ENCODE measurements around the gene RHBDD2.
"Not testable (repeated sequence)": the region's sequence is repeated elsewhere in the genome, so short reads cannot be mapped to it uniquely, and the experiment has no call there.

The RHBDD2 gene

DNA sequence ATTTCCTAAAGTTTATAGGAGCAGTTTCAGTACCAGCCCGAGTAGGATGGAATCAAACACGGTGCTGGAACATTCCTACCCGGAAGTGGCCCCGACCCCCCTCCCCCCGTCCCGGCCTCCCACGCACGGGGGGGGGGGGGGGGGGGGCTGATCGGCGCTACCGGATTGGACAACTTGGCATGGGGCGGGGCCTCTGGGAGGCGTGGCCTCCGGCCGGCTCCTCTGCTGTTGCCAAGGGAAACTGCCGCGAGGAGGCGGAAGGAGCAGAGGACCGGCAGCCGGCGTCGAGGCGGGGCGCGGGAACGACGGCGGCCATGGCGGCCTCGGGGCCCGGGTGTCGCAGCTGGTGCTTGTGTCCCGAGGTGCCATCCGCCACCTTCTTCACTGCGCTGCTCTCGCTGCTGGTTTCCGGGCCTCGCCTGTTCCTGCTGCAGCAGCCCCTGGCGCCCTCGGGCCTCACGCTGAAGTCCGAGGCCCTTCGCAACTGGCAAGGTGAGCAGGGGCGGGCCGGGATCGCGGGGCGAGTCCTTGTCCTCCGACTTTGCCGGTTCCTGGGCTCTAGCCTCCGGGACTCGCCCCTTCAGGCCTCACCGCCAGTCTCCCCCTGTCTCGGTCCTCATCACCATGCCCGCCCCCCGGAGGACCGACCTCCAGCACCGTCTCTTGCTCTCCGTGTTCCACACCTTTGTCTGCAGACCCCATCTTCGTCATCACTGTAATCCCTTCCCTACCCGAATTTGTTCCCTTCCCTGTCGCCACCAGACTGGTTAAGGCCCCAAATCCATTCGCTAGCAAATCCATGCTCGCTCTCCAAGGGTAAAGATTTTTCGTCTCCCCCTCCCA lies at the start of gene RHBDD2:
TSS of gene RHBDD2 (plus strand) at position 266 of the 843 bp plus-strand sequence. CDS start at position 315, 49 bp downstream.
- peak; percentile 98 for DNase-seq

DNA sequence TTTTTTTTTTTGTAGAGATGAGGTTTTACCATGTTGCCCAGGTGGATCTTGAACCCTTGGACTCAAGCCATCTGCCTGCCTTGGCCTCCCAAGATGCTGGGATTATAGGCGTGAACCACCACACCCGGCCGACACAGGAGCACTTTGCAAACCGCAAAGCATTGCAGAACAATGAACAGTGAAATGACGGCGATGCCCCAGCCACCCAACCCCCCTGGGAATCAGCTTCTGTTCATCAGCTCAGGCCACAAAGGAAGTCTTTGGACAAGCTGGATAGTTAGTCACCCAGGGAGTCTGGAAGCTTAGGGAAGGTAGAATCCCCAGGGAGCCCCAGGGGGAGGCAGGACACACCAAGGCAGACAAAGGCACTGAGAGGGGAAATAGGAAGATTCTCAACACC lies 49.2 kb upstream of the RHBDD2 start:
- DNase-seq, result not testable (repeated sequence)

DNA sequence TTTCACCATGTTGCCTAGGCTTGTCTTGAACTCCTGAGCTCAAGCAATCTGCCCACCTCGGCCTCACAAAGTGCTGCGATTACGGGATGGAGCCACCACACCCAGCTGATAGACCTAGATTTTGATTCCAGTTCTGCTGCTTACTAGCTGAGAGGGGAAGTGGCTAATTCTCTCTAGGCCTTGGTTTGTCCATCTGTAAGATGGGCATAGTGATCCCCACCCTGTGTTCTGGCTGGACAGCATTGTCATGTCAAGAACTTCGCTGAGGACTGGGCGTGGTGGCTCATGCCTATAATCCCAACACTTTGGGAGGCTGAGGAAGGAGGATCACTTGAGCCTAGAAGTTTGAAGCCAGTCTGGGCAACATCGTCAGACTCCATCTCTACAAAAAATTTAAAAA lies 47.9 kb upstream of the RHBDD2 start:
- no peak for DNase-seq

DNA sequence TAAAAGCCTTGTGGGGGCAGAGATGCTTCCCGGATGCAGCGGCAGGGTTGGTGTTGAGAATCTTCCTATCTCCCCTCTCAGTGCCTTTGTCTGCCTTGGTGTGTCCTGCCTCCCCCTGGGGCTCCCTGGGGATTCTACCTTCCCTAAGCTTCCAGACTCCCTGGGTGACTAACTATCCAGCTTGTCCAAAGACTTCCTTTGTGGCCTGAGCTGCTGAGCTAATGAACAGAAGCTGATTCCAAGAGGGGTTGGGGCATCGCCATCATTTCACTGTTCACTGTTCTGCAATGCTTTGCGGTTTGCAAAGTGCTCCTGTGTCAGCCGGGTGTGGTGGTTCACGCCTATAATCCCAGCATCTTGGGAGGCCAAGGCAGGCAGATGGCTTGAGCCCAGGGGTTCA lies 45.2 kb upstream of the RHBDD2 start:
- DNase-seq, result not testable (repeated sequence)

DNA sequence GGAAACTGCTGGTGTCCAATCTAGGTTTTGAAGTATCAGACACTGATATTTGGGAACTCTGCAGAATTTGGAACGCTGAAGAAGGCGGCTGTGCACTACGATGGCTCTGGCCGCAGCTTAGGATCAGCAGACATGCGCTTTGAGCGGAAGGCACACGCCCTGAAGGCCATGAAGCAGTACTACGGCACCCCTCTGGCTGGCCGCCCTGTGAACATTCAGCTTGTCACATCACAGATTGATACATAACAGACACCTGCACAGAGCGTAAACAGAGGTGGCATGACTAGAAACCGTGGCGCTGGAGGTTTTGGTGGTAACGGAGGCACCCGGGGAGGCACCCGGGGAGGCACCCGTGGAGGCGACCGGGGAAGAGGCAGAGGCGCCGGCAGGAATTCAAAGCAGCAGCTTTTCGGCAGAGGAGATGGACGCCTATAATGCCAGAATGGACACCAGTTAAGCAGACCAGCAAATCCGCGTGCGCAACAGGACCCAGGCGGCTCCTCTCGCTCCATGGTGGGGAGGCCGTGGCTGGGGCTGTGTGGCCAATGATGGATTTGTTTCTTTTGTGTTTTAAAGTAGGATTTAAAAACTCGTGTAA lies 43.0 kb upstream of the RHBDD2 start:
- DNase-seq, result no peak

DNA sequence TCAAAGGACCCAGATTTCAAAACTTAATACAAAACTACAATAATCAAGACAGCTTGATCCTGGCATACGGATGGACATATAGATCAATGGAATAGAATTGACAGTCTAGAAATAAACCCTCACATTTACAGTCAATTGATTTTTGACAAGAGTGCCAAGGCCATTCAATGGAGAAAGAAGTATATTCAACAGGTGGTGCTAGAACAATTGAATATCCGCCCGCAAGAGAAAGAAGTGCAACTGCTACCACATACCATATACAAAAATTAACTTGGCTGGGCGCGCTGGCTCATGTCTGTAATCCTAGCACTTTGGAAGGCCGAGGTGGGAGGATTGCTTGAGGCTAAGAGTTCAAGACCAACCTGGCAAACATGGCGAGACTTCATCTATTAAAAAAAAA lies 42.0 kb upstream of the RHBDD2 start:
- DNase-seq, result no peak

DNA sequence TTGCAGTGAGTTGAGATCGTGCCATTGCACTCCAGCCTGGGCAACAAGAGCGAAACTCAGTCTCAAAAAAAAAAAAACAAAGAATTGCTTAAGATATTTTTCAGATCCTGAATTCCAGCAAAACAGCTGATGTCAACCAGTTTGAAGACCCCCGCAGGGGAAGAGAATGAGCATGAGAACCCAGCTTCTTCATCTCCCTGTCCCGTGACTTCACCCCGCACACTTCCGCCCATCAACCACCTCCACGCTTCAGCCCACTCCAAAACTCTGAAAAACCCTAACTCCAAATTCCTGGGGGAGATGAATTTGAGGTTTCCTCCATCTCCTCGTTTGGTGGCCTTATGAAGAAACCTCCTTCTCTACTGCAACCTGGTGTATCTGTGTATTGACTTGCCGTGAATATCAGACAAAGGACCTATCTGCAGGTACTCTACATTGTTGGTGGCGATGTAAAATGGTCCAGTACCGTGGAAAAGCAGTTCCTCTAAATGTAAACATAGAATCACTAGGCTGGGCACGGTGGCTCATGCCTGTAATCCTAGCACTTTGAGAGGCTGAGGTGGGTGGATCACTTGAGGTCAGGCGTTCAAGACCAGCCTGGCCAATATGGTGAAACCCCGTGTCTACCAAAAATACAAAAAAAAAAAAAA lies 40.4 kb upstream of the RHBDD2 start:
- not testable (repeated sequence) for DNase-seq

DNA sequence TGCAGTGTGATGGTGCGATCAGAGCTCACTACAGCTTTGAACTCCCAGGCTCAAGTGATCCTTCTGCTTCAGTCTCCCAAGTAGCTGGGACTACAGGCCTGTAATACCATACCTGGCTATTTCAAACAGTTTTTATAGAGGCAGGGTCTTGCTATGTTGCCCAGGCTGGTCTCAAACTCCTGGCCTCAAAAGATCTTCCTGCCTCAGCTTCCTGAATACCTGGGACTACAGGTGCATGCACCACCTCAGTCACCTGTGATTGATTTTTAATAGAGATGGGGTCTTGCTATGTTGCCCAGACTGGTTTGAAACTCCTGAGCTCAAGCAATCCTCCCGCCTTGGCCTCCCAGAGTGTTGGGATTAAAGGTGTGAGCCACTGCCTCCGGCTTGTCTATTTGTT lies 38.8 kb upstream of the RHBDD2 start:
- DNase-seq, result no peak

DNA sequence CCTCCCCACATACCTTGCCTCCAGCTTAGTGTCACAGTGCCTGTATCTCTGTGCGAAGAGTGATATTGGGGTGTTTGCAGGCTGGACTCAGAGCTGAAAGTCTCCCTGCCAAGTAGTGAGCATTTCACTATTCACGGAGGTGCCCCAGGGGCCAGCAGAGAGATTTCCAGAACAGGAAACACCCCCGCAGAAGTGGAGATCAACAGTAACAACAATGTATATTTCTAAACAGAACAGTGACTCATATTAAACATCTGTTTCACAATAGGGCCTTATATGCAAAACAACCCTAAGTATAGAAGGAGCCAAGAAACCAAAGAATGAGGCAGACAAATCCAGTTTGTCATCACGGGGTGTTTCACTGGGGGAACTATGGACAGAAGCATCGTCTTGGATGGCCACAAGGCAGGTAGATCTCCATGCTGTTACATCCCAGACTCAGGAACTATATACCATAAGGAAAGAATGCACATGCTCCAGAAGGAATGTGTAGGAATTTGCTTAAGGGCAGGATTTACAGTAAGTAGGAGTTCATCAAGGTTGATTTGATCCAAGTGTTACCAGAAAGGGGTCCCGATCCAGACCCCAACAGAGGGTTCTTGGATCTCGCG lies 35.9 kb upstream of the RHBDD2 start:
- peak; percentile 77 for DNase-seq

DNA sequence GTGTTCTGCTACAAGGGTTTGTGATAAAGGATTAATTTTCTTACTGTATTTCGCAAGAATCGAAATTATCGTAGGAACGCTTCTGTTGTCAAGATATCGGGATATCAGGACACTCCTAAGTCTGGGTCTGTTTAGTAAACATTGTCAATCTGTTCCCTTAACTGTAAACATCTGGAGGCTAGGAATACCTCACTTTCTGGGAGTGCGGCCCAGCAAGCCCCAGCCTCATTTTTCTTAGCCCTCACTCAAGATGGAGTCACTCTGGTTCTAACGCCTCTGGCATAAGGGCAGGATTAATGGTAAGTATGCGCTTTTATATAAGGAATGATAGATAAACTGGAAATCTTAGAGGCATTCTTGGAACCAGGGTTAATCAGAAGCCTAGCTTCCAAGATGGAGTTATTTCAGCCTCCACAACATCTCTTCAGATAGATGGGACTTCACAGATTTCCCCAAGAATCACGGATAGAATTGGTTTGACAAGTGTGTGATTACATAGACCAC lies 35.2 kb upstream of the RHBDD2 start:
- DNase-seq, result no peak

DNA sequence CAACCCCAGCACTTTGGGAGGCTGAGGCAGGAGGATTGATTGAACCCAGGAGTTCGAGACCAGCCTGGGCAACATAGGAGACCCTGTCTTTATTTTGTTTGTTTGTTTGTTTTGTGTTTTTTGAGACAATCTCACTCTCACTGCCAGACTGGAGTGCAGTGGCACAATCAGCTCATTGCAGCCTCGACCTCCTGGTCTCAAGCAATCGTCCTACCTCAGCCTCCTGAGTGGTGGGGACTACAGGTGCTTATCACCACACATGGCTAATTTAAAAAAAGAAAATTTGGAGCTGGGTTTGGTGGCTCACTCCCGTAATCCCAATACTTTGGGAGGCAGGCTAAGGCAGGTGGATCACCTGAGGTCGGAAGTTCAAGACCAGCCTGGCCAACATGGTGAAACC lies 34.7 kb upstream of the RHBDD2 start:
- no peak for DNase-seq

DNA sequence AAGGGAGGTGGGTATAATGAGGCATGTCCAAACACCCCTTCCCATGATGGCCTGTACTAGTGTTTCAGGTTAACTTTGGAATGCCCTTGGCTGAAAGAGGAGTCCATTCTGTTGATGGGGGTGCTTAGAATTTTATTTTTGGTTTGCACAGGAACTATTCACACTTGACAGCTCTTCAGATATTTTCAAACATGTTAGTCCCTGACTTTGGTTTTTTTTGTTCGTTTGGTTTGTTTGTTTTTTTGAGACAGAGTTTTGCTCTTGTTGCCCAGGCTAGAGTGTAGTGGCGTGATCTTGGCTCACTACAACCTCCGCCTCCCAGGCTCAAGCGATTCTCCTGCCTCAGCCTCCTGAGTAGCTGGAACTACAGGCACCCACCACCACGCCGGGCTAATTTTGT lies 33.7 kb upstream of the RHBDD2 start:
- DNase-seq, result not testable (repeated sequence)

DNA sequence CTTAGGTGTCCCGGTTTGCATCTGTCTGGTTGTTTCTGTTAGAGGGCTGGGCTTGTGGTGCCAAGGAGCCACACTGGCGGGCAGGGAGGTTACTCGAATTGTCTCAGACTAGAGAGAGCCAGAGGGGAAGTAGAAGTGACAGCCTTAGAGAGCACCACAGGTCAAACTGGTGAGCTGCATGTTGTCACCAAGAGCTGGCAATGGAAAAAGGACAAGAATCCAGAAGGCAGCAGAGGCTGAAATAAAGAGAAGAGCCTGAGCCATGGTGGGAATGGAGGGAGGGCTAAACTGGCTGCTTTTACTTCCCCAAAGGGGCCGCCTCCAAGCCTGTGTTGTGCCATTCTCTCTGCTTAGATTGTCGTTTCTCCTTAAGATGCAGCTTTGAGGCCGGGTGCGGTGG lies 31.1 kb upstream of the RHBDD2 start:
- DNase-seq, result no peak

DNA sequence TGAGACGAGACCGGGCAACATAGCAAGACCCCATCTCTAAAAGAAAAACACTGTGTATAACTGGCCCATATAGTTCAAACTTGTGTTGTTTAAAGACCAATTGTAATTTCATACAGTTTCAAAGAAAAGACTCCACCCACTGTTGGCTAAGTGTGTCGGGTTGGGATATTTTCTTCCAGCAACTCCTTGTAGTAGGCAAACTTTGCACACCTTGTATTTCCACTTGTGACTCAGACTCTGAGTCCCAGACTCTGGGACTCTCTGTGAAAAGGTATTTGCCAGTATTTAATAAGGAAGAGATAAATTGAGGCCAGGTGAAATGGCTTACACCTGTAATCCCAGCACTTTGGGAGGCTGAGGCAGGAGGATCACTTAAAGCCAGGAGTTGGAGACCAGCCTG lies 29.3 kb upstream of the RHBDD2 start:
- no peak for DNase-seq

DNA sequence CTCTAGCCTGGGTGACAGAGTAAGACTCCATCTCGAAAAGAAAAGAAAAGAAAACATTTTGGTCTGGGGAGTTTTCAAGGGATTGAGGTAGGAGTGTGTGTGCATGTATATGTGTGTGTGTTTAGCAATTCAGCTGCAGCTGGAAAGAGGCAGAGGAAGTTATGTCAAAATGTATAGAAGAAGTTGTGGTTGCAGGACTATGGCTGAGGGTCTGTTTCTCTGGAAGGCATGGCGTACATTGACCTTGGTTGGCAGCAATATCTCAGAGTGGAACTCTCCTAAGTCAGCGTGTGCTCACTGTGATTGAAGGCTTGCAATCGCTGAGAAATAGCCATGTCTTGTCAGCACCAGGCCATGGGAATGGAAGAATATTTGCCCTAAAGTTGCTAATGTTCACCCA lies 28.6 kb upstream of the RHBDD2 start:
- DNase-seq, result no peak

DNA sequence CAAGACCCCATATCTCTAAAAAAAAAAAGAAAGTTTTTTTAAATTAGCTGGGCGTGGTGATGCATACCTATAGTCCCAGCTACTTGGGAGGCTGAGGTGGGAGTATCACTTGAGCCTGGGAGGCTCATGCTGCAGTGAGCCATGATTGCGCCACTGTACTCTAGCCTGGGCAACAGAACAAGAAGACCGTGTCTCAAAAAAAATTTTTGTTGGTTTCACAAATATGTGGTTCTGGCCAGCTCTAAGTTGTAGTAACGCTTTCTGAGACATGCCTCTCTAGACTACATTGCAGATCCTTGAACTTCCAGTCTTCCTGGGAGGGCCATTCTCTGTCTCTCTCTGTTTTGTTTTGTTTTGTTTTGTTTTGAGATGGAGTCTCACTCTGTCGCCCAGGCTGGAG lies 24.6 kb upstream of the RHBDD2 start:
- no peak for DNase-seq

DNA sequence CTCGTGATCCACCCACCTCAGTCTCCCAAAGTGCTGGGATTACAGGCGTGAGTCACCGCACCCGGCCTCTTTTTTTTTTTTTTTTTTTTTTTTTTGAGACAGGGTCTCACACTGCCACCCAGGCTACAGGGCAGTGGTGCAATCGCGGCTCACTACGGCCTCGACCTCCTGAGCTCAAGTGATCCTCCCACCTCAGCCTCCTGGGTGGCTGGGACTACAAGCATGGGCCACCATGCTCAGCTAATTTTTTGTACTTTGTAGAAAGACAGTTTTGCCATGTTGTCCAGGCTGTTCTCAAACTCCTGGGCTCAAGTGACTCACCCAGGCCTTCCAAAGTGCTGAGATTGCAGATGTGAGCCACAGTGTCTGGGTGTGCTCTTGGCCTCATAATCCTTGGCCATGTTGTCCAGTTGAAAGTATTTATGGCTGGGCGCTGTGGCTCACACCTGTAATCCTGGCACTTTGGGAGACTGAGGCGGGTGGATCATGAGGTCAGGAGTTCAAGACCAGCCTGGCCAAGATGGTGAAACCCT lies 24.0 kb upstream of the RHBDD2 start:
- not testable (repeated sequence) for DNase-seq

DNA sequence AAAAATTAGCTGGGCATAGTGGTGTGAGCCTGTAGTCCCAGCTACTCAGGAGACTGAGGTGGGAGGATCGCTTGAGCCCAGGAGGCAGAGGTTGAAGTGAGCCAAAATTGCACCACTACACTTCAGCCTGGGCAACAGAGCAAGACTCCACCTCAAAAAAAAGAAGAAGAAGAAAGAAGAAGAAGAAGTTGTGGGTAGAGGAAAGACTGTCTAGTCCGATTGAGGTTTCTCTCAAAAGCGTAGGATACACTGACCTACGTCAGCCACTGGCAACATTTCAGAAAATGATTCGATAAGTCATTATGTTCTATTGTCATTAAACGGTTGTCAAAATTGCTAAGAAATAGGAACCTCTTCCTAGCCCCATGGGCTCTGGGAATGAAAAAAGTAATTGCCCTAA lies 22.3 kb upstream of the RHBDD2 start:
- DNase-seq, result peak; percentile 74

DNA sequence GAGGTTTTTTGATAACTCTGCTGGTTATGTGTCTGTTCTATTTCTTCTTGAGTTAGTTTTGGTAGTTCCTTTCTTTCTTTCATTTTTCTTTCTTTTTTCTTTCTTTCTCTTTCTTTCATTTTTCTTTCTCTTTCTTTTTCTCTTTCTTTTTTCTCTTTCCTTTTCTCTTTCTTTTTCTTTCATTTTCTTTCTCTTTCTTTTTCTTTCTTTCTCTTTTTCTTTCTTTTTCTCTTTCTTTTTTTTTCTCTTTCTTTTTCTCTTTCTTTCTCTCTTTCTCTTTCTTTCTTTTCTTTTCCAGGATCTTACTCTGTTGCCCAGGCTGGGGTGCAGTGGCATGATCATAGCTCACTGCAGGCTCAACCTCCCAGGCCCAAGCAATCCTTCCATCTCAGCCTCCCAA lies 20.4 kb upstream of the RHBDD2 start:
- no peak for DNase-seq

DNA sequence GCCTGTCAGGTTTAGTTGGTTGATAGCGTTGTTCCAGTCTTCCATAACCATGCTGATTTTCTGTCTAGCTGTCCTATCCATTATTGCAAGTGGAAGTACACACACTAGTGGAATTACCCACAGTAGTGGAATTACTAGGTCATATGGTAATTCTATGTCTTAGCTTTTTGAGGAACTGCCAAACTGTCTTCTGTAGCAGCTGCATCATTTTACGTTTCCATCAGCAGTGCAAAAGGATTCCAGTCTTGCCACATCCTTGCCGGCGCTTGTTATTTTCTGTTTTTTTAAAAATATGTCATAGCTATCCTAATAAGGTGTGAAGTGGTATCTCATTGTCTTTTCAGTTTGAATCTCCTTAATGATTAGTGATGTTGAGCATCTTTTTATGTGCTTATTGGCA lies 17.2 kb upstream of the RHBDD2 start:
- no peak for DNase-seq

DNA sequence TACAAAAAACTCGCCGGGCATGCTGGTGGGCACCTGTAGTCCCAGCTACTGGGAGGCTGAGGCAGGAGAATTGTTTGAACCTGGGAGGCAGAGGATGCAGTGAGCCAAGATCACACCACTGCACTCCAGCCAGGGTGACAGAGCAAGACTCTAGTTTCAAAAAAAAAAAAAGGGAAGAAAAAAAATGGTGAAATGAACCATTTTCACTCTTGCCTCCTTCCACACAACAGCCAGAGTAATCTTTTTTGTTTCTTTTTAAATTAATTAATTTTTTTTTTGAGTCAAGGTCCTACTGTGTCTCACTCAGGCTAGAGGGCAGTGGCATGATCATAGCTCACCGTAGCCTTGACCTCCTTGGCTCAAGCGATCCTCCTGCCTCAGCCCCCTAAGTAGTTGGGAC lies 14.6 kb upstream of the RHBDD2 start:
- not testable (repeated sequence) for DNase-seq

DNA sequence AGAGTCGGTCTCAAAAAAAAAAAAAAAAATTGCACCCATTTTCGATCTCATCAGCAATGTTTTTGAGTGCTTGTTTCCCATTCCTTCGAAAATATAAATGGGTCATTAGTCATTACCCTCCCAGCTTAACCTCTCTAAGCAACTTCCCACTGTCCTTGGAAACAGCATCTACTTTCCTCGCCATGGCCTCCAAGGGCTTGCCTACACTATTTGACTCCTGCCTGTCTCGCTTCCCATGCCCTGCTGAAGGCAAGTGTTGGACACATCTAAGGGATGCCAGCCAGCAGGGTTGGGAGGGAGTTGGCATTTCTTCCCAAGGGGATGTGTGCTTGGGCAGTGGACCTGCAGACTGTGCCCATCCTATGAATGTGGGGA lies 12.7 kb upstream of the RHBDD2 start:
- DNase-seq, result no peak

Measured in OCI-M1 (cell line).